Sigmoid colon (tissue), 7 donors: ENCODE measurements around the gene ADAMTS19. TPM values are rescaled to one million over a fixed set of nuclear protein-coding genes. Genes with fewer than 3 reads are reported as not detected.
"Not testable (repeated sequence)": the region's sequence is repeated elsewhere in the genome, so short reads cannot be mapped to it uniquely, and the experiment has no call there.

ENCODE experiments used
- DNase-seq: peaks from one replicate; pipeline ENCODE4 v3.0.0-alpha.2; 2019
- H3K27ac ChIP-seq, 4 donors: fragments of 200-600 bp; sonication (generic); one replicate each; pipeline ENCODE4 v1.5.1; 2016 to 2019; ENCODE audit warnings: mild to moderate bottlenecking in 1 of 4
- H3K27me3 ChIP-seq, 3 donors: fragments of 200-600 bp; sonication (generic); one replicate each; pipeline ENCODE4 v1.5.1; 2019; ENCODE audit warnings: mild to moderate bottlenecking in 1 of 3
- H3K36me3 ChIP-seq, 4 donors: fragments of 200-600 bp; sonication (generic); one replicate each; pipeline ENCODE4 v1.5.1; 2016 to 2019
- H3K4me1 ChIP-seq, 4 donors: fragments of 200-600 bp; sonication (generic); one replicate each; pipeline ENCODE4 v1.5.1; 2017 to 2019
- H3K4me3 ChIP-seq, 4 donors: fragments of 200-600 bp; sonication (generic); one replicate each; pipeline ENCODE4 v1.5.1; 2017 to 2019; ENCODE audit warnings: mild to moderate bottlenecking in 2 of 4, moderate library complexity in 1 of 4
- H3K9me3 ChIP-seq, 4 donors: fragments of 200-600 bp in 3 of 4; sonication (generic) in 3 of 4; one replicate each; pipeline versions ENCODE4 v1.5.1 to v1.6.1; 2013 to 2019
- EP300 ChIP-seq, 4 donors: sonication (generic); formaldehyde crosslinking; IDR thresholded peaks; one replicate each; pipeline ENCODE4 v1.6.1; 2017; ENCODE audit warnings: antibody characterized with exemption in 4 of 4
- POLR2A ChIP-seq, 2 donors: fragments of 450-650 bp; IDR thresholded peaks; one replicate each; pipeline ENCODE4 v1.6.1; 2016; ENCODE audit warnings: antibody characterized with exemption in 2 of 2, mild to moderate bottlenecking in 2 of 2, moderate library complexity in 2 of 2
- POLR2AphosphoS5 ChIP-seq, 4 donors: sonication (generic); formaldehyde crosslinking; IDR thresholded peaks; one replicate each; pipeline ENCODE4 v1.6.1; 2017; ENCODE audit warnings: antibody characterized with exemption in 4 of 4
- WGBS, 2 donors: extraction: QIAGEN DNeasy Blood & Tissue Kit; methylation state at CpG; one replicate each; pipeline ENCODE4 v1.1.7; 2013; 5-methylcytosine and 5-hydroxymethylcytosine counted together
- intact Hi-C: fragments of 100-400 bp; cut with DNase I; formaldehyde crosslinking; loops from one replicate; pipeline ENCODE4 v1.15.1; 2023
- polyA plus RNA-seq, 3 donors: library from polyadenylated mRNA; stranded (reverse); fragments of 200-250 nt; gene quantifications; one replicate each; pipeline ENCODE4 v1.2.3, GENCODE V29; 2013
- total RNA-seq, 4 donors: library from RNA; depleted of rRNA; stranded (reverse); fragments of >200 nt; gene quantifications; one replicate each; pipeline ENCODE4 v1.1.0, GENCODE V29; 2016
- TF ChIP-seq, protein P1 (sequence below), 4 experiments: fragments of 450-650 bp in 3 of 4; fragments of 200-600 bp in 1 of 4; IDR thresholded peaks; one replicate each; pipeline ENCODE4 v1.5.1; 2016 to 2019; ENCODE audit warnings: antibody characterized with exemption in 4 of 4, mild to moderate bottlenecking in 3 of 4, moderate library complexity in 2 of 4
- donor health status: healthy with polysubstance abuse.
- donor health status: Bipolar disorder and iron deficiency.
- donor health status: healthy.

The ADAMTS19 gene
- total and polyA plus RNA-seq, 7 donors = 0.16 to 8.9 (median 2.1) TPM; not detected in 2

GRCh38 chr5:129419292-129419691, 40.8 kb upstream of the ADAMTS19 start:
- no peak overlapping the region for H3K4me3 ChIP-seq
- intact Hi-C loops = no loop called here
- H3K36me3 ChIP-seq = no peaks in the 10 kb centered on the region
- no peaks in the 10 kb centered on the region for H3K4me1 ChIP-seq
- TF ChIP-seq, protein P1, sequence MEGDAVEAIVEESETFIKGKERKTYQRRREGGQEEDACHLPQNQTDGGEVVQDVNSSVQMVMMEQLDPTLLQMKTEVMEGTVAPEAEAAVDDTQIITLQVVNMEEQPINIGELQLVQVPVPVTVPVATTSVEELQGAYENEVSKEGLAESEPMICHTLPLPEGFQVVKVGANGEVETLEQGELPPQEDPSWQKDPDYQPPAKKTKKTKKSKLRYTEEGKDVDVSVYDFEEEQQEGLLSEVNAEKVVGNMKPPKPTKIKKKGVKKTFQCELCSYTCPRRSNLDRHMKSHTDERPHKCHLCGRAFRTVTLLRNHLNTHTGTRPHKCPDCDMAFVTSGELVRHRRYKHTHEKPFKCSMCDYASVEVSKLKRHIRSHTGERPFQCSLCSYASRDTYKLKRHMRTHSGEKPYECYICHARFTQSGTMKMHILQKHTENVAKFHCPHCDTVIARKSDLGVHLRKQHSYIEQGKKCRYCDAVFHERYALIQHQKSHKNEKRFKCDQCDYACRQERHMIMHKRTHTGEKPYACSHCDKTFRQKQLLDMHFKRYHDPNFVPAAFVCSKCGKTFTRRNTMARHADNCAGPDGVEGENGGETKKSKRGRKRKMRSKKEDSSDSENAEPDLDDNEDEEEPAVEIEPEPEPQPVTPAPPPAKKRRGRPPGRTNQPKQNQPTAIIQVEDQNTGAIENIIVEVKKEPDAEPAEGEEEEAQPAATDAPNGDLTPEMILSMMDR (IDR thresholded peaks at IDR 0.05) = no peak
- TF ChIP-seq POLR2A (IDR thresholded peaks at IDR 0.05) (no peak), POLR2AphosphoS5 (IDR thresholded peaks at IDR 0.05) (no peak), EP300 (IDR thresholded peaks at IDR 0.05) (no peak)
- WGBS, 2 donors = 87 to 94% methylated on average over 3 of the region's 3 CpGs
- no peaks in the 10 kb centered on the region for H3K27me3 ChIP-seq
- DNase-seq = no peak
- H3K9me3 ChIP-seq = peaks cover 0 to 3% (median under 1%) of the 10 kb centered on the region in 4 donors
- no peak overlapping the region for H3K27ac ChIP-seq

GRCh38 chr5:129425031-129425430, 35.1 kb upstream of the ADAMTS19 start:
- no peak for DNase-seq
- no peaks in the 10 kb centered on the region for H3K9me3 ChIP-seq
- no peak overlapping the region for H3K4me3 ChIP-seq
- H3K4me1 ChIP-seq = no peaks in the 10 kb centered on the region
- H3K27me3 ChIP-seq = no peaks in the 10 kb centered on the region
- H3K27ac ChIP-seq = no peak overlapping the region
- H3K36me3 ChIP-seq = no peaks in the 10 kb centered on the region
- intact Hi-C loops = no loop called here
- no peak for TF ChIP-seq EP300 (IDR thresholded peaks at IDR 0.05)
- no peak for TF ChIP-seq POLR2AphosphoS5 (IDR thresholded peaks at IDR 0.05)
- TF ChIP-seq POLR2A (IDR thresholded peaks at IDR 0.05) = no peak

DNA sequence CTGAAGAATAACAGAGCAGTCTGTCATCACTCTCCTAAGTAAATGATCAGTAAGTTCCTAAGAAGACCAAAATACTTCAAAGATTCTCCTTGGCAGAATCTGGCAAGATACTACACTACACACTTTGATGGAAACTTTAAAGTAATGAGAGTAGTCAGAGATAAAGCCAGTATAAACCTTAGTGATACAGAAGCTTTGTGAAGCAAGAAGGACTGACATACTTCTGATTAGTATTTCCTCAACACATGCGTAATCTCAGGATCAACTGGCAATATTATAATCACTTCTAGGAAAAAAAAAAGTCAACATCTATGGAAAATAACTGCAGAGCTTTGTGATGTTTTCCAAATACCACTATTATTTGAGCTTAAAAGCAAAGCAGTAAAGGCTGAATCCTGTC, 34.0 kb upstream of the ADAMTS19 start:
- no peak overlapping the region for H3K4me3 ChIP-seq
- 88 to 95% methylated on average over 1 of the region's 1 CpG for WGBS, 2 donors
- TF ChIP-seq POLR2AphosphoS5 (IDR thresholded peaks at IDR 0.05) (no peak), EP300 (IDR thresholded peaks at IDR 0.05) (no peak), POLR2A (IDR thresholded peaks at IDR 0.05) (no peak)
- TF ChIP-seq, protein P1 (IDR thresholded peaks at IDR 0.05) = no peak
- H3K36me3 ChIP-seq = no peaks in the 10 kb centered on the region
- DNase-seq = no peak
- H3K4me1 ChIP-seq = no peaks in the 10 kb centered on the region
- H3K27me3 ChIP-seq = no peaks in the 10 kb centered on the region
- intact Hi-C loops = no loop called here
- H3K9me3 ChIP-seq = no peaks in the 10 kb centered on the region
- no peak overlapping the region for H3K27ac ChIP-seq

DNA sequence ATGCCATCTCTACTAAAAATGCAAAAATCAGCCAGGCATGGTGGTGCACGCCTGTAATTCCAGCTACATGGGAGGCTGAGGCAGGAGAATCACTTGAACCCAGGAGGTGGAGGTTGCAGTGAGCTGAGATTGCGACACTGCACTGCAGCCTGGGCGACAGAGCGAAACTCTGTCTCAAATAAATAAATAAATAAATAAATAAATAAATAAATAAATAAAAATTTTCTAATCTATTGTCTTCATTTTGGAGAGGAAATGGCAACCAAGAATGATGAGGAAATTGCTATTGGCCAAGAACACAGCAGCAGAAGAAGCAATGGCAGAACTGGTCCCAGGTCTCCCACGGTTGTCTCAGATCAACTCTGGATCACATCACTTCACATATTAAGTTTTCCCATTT, 31.5 kb upstream of the ADAMTS19 start:
- intact Hi-C loops, H3K27ac ChIP-seq, H3K9me3 ChIP-seq, H3K4me3 ChIP-seq, H3K4me1 ChIP-seq, DNase-seq, H3K36me3 ChIP-seq, H3K27me3 ChIP-seq: not testable (repeated sequence)
- WGBS, 2 donors = 78 to 94% methylated on average over 5 of the region's 5 CpGs

GRCh38 chr5:129431406-129431805, 28.7 kb upstream of the ADAMTS19 start:
- no peaks in the 10 kb centered on the region for H3K36me3 ChIP-seq
- intact Hi-C loops = no loop called here
- no peak for DNase-seq
- H3K4me1 ChIP-seq = no peaks in the 10 kb centered on the region
- H3K9me3 ChIP-seq = no peaks in the 10 kb centered on the region
- TF ChIP-seq EP300 (IDR thresholded peaks at IDR 0.05) (no peak), POLR2A (IDR thresholded peaks at IDR 0.05) (no peak), POLR2AphosphoS5 (IDR thresholded peaks at IDR 0.05) (no peak)
- TF ChIP-seq, protein P1 (IDR thresholded peaks at IDR 0.05) = no peak
- no peak overlapping the region for H3K4me3 ChIP-seq
- H3K27me3 ChIP-seq = no peaks in the 10 kb centered on the region
- H3K27ac ChIP-seq = no peak overlapping the region

- Histone ChIP-seq H3K4me1 (peaks cover 0 to 3% (median 0%) of the 10 kb centered on the region in 4 donors), H3K27me3 (no peaks in the 10 kb centered on the region), H3K4me3 (no peak overlapping the region), H3K27ac (no peak overlapping the region), H3K9me3 (no peaks in the 10 kb centered on the region), H3K36me3 (no peaks in the 10 kb centered on the region)
- WGBS, 2 donors = 83 to 92% methylated on average over 3 of the region's 3 CpGs
- intact Hi-C loops = no loop called here
- DNase-seq = no peak
- TF ChIP-seq POLR2A (IDR thresholded peaks at IDR 0.05) (no peak), EP300 (IDR thresholded peaks at IDR 0.05) (no peak), POLR2AphosphoS5 (IDR thresholded peaks at IDR 0.05) (no peak)
- TF ChIP-seq, protein P1 (IDR thresholded peaks at IDR 0.05) = no peak
Observed at GRCh38 chr5:129438322-129438721, 21.8 kb upstream of the ADAMTS19 start.
